MM.1S (cell line): ENCODE data around the gene PRR35.

Source experiments
- DNase-seq: peaks from one replicate; pipeline ENCODE4 v3.0.0-alpha.2; 2015
- H2AFZ ChIP-seq: fragments of 300-600 bp; sonication (generic); 2 replicates; pipeline ENCODE4 v1.6.0; 2016; ENCODE audit warnings: antibody characterized with exemption, low read length
- H3F3A ChIP-seq: fragments of 300-600 bp; sonication (generic); 2 replicates; pipeline ENCODE4 v1.6.1; 2016; ENCODE audit warnings: mild to moderate bottlenecking, antibody characterized with exemption, low read length, moderate library complexity, mixed read lengths; ENCODE audit not compliant: insufficient read depth
- H3K27ac ChIP-seq: fragments of 300-600 bp; sonication (generic); 2 replicates; pipeline ENCODE4 v1.5.1; 2016; ENCODE audit warnings: mild to moderate bottlenecking, low read length
- H3K27me3 ChIP-seq: fragments of 300-600 bp; sonication (generic); replicated peaks from 2 replicates; pipeline ENCODE4 v1.6.0; 2016; ENCODE audit warnings: low read length; ENCODE audit not compliant: insufficient read depth
- H3K36me3 ChIP-seq: fragments of 300-600 bp; sonication (generic); replicated peaks from 2 replicates; pipeline ENCODE4 v1.6.1; 2016; ENCODE audit warnings: mild to moderate bottlenecking, low read length, mixed read lengths; ENCODE audit not compliant: insufficient read depth
- H3K4me1 ChIP-seq: fragments of 300-600 bp; sonication (generic); 2 replicates; pipeline ENCODE4 v1.6.1; 2016; ENCODE audit warnings: low read length, mixed read lengths
- H3K4me2 ChIP-seq: fragments of 300-600 bp; sonication (generic); 2 replicates; pipeline ENCODE4 v1.6.0; 2016; ENCODE audit warnings: low read depth, low read length
- H3K4me3 ChIP-seq: fragments of 300-600 bp; sonication (generic); 2 replicates; pipeline ENCODE4 v1.5.1; 2016; ENCODE audit warnings: low read length, mixed read lengths
- H3K79me2 ChIP-seq: fragments of 300-600 bp; sonication (generic); 2 replicates; pipeline ENCODE4 v1.6.1; 2016; ENCODE audit warnings: mixed run types, low read length, mixed read lengths
- H3K9ac ChIP-seq: fragments of 300-600 bp; sonication (generic); 2 replicates; pipeline ENCODE4 v1.6.1; 2016; ENCODE audit warnings: low read length, mixed read lengths
- H3K9me2 ChIP-seq: fragments of 300-600 bp; sonication (generic); replicated peaks from 2 replicates; pipeline ENCODE4 v1.6.1; 2016; ENCODE audit warnings: mild to moderate bottlenecking, low read length, mixed read lengths; ENCODE audit not compliant: insufficient read depth
- H3K9me3 ChIP-seq: fragments of 300-600 bp; sonication (generic); replicated peaks from 2 replicates; pipeline ENCODE4 v1.6.1; 2016; ENCODE audit warnings: mild to moderate bottlenecking, low read length, mixed read lengths; ENCODE audit not compliant: insufficient read depth
- H4K20me1 ChIP-seq: fragments of 300-600 bp; sonication (generic); 2 replicates; pipeline ENCODE4 v1.6.1; 2016; ENCODE audit warnings: mild to moderate bottlenecking, low read length, moderate library complexity, mixed read lengths; ENCODE audit not compliant: insufficient read depth
- CTCF ChIP-seq: fragments of 300-600 bp; sonication (generic); IDR thresholded peaks from 2 replicates; pipeline ENCODE4 v1.5.1; 2016; ENCODE audit warnings: antibody characterized with exemption, low read length, mixed read lengths
- EZH2 ChIP-seq: fragments of 300-600 bp; sonication (generic); optimal IDR thresholded peaks from 2 replicates; pipeline ENCODE3; 2017; ENCODE audit warnings: low read depth, mild to moderate bottlenecking, antibody characterized with exemption, low read length, mixed read lengths
- EZH2phosphoT487 ChIP-seq: fragments of 300-600 bp; sonication (generic); IDR thresholded peaks from 2 replicates; pipeline ENCODE4 v1.6.1; 2018; ENCODE audit warnings: antibody characterized with exemption, low read length

PRR35 gene

GRCh38 chr16:572865-573650, 12.9 kb downstream of the PRR35 start:
- Histone ChIP-seq H3K9me2 (no peaks in the 10 kb centered on the region), H3F3A (no peaks in the 10 kb centered on the region), H2AFZ (no peak overlapping the region), H3K79me2 (peaks cover 22% of the 10 kb centered on the region), H3K27me3 (no peaks in the 10 kb centered on the region), H3K9me3 (no peaks in the 10 kb centered on the region), H3K27ac (no peak overlapping the region), H3K4me2 (no peak overlapping the region), H3K9ac (no peak overlapping the region), H3K4me3 (no peak overlapping the region), H4K20me1 (no peaks in the 10 kb centered on the region), H3K4me1 (0 out of 2 replicates have a peak, but pooled peaks cover 5% of the 10 kb centered on the region), H3K36me3 (no peaks in the 10 kb centered on the region)
- DNase-seq = no peak
- TF ChIP-seq EZH2 = no peak
- no peak for TF ChIP-seq CTCF
- TF ChIP-seq EZH2phosphoT487 = no peak

- H3K36me3 ChIP-seq = no peaks in the 10 kb centered on the region
- no peak overlapping the region for H3K9ac ChIP-seq
- 0 out of 2 replicates have a peak, but pooled peaks cover 1% of the 10 kb centered on the region for H3K4me1 ChIP-seq
- H3K4me2 ChIP-seq = no peak overlapping the region
- no peaks in the 10 kb centered on the region for H3K27me3 ChIP-seq
- H3K9me2 ChIP-seq = no peaks in the 10 kb centered on the region
- no peak overlapping the region for H3K27ac ChIP-seq
- no peak overlapping the region for H2AFZ ChIP-seq
- no peaks in the 10 kb centered on the region for H3K9me3 ChIP-seq
- no peak for DNase-seq
- no peak overlapping the region for H3K4me3 ChIP-seq
- no peaks in the 10 kb centered on the region for H3F3A ChIP-seq
- peaks cover 22% of the 10 kb centered on the region for H3K79me2 ChIP-seq
- no peaks in the 10 kb centered on the region for H4K20me1 ChIP-seq
- no peak for TF ChIP-seq EZH2phosphoT487
- no peak for TF ChIP-seq CTCF
- TF ChIP-seq EZH2 = no peak
These were observed 14.0 kb downstream of the PRR35 start for GRCh38 chr16:574021-574760.

- H4K20me1 ChIP-seq = no peaks in the 10 kb centered on the region
- no peaks in the 10 kb centered on the region for H3K9me2 ChIP-seq
- no peak overlapping the region for H3K4me2 ChIP-seq
- H3K27ac ChIP-seq = no peak overlapping the region
- TF ChIP-seq CTCF (no peak), EZH2 (no peak), EZH2phosphoT487 (no peak)
- no peaks in the 10 kb centered on the region for H3K36me3 ChIP-seq
- no peak for DNase-seq
- H3K4me3 ChIP-seq = no peak overlapping the region
- H3K4me1 ChIP-seq = no peaks in the 10 kb centered on the region
- H3F3A ChIP-seq = no peaks in the 10 kb centered on the region
- no peaks in the 10 kb centered on the region for H3K27me3 ChIP-seq
- H3K9ac ChIP-seq = no peak overlapping the region
- no peaks in the 10 kb centered on the region for H3K9me3 ChIP-seq
- peaks cover 16% of the 10 kb centered on the region for H3K79me2 ChIP-seq
- no peak overlapping the region for H2AFZ ChIP-seq
These were observed 15.4 kb downstream of the PRR35 start for GRCh38 chr16:575354-576196.
